ENCODE data around the gene DHFR2.

DNA sequence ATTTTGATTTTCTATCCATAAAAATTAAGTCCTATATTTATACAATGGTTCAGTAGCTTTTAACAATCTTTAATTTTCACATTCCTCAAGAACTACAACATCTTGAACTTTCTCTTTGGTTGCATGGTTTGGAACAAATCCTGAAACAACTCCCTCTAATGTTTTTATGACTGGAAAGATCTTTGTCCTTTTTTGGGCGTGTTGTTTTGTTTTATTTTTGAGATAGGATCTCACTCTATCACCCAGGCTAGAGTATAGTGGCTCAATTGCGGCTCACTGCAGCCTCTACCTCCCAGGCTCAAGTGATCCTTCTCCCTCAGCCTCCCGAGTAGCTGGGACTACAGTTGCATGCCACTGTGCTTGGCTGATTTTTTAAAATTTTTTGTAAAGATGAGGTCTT lies 38.3 kb downstream of the DHFR2 start:
- TF ChIP-seq YBX1 (IDR thresholded peaks at IDR 0.05), result no peak
- TF ChIP-seq, protein P1, sequence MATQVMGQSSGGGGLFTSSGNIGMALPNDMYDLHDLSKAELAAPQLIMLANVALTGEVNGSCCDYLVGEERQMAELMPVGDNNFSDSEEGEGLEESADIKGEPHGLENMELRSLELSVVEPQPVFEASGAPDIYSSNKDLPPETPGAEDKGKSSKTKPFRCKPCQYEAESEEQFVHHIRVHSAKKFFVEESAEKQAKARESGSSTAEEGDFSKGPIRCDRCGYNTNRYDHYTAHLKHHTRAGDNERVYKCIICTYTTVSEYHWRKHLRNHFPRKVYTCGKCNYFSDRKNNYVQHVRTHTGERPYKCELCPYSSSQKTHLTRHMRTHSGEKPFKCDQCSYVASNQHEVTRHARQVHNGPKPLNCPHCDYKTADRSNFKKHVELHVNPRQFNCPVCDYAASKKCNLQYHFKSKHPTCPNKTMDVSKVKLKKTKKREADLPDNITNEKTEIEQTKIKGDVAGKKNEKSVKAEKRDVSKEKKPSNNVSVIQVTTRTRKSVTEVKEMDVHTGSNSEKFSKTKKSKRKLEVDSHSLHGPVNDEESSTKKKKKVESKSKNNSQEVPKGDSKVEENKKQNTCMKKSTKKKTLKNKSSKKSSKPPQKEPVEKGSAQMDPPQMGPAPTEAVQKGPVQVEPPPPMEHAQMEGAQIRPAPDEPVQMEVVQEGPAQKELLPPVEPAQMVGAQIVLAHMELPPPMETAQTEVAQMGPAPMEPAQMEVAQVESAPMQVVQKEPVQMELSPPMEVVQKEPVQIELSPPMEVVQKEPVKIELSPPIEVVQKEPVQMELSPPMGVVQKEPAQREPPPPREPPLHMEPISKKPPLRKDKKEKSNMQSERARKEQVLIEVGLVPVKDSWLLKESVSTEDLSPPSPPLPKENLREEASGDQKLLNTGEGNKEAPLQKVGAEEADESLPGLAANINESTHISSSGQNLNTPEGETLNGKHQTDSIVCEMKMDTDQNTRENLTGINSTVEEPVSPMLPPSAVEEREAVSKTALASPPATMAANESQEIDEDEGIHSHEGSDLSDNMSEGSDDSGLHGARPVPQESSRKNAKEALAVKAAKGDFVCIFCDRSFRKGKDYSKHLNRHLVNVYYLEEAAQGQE (IDR thresholded peaks at IDR 0.05; ENCODE audit: low read depth, low read length), result no peak
- TF ChIP-seq, protein P2, sequence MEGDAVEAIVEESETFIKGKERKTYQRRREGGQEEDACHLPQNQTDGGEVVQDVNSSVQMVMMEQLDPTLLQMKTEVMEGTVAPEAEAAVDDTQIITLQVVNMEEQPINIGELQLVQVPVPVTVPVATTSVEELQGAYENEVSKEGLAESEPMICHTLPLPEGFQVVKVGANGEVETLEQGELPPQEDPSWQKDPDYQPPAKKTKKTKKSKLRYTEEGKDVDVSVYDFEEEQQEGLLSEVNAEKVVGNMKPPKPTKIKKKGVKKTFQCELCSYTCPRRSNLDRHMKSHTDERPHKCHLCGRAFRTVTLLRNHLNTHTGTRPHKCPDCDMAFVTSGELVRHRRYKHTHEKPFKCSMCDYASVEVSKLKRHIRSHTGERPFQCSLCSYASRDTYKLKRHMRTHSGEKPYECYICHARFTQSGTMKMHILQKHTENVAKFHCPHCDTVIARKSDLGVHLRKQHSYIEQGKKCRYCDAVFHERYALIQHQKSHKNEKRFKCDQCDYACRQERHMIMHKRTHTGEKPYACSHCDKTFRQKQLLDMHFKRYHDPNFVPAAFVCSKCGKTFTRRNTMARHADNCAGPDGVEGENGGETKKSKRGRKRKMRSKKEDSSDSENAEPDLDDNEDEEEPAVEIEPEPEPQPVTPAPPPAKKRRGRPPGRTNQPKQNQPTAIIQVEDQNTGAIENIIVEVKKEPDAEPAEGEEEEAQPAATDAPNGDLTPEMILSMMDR (IDR thresholded peaks at IDR 0.05 in 2 of 3, conservative IDR thresholded peaks at IDR 0.05 in 1 of 3; ENCODE audit: control insufficient read depth in 2 of 3, extremely low read depth in 1 of 3, insufficient read depth in 1 of 3, low read depth in 3 of 3, low read length in 3 of 3), result no peak
- TF ChIP-seq SP1 (IDR thresholded peaks at IDR 0.05; ENCODE audit: low read depth, low read length), result no peak
- TF ChIP-seq, protein P3, sequence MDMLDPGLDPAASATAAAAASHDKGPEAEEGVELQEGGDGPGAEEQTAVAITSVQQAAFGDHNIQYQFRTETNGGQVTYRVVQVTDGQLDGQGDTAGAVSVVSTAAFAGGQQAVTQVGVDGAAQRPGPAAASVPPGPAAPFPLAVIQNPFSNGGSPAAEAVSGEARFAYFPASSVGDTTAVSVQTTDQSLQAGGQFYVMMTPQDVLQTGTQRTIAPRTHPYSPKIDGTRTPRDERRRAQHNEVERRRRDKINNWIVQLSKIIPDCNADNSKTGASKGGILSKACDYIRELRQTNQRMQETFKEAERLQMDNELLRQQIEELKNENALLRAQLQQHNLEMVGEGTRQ (IDR thresholded peaks at IDR 0.05; ENCODE audit: borderline replicate concordance, low read depth, low read length), result no peak
- TF ChIP-seq PAX8 (IDR thresholded peaks at IDR 0.05), result no peak
- no peak for TF ChIP-seq HDGF (IDR thresholded peaks at IDR 0.05)
- no peak for TF ChIP-seq GABPA (IDR thresholded peaks at IDR 0.05; ENCODE audit: low read depth)
- no peak for TF ChIP-seq ESRRA (IDR thresholded peaks at IDR 0.05; ENCODE audit: low read length)
- TF ChIP-seq BHLHE40 (IDR thresholded peaks at IDR 0.05; ENCODE audit: borderline replicate concordance in 1 of 2, low read depth in 2 of 2, low read length in 1 of 2), result no peak
- no peak for TF ChIP-seq YY1 (IDR thresholded peaks at IDR 0.05; ENCODE audit: low read depth, low read length)
